HT1080 (cell line): ENCODE results near the gene SLC35F4. TPM values are rescaled to one million over a fixed set of nuclear protein-coding genes. Genes with fewer than 3 reads are reported as not detected.

Experiments
- DNase-seq: peaks from one replicate; pipeline ENCODE4 v3.0.0-alpha.2; 2015; ENCODE audit warnings: low read depth
- total RNA-seq: library from RNA; depleted of rRNA; stranded (reverse); fragments of >200 nt; shearing (Covaris generic); gene quantifications from 2 replicates; pipeline ENCODE4 v1.2.3, GENCODE V29; 2014

SLC35F4 gene
- total RNA-seq, 1 experiment from 2014 or later = 0.37 TPM

GRCh38 chr14:57637901-57638300 lies 228.0 kb downstream of the SLC35F4 start:
- no peak for DNase-seq

- DNase-seq = no peak
Observed at GRCh38 chr14:57634335-57634734, 231.6 kb downstream of the SLC35F4 start.

GRCh38 chr14:57632649-57633048 lies 233.2 kb downstream of the SLC35F4 start:
- no peak for DNase-seq

GRCh38 chr14:57617510-57617909 lies 248.4 kb downstream of the SLC35F4 start:
- DNase-seq = peak; percentile 39

GRCh38 chr14:57612946-57613345 lies 252.9 kb downstream of the SLC35F4 start:
- no peak for DNase-seq

GRCh38 chr14:57611555-57612075 lies 254.3 kb downstream of the SLC35F4 start:
- no peak for DNase-seq

- no peak for DNase-seq
Observed at GRCh38 chr14:57610631-57611030, 255.3 kb downstream of the SLC35F4 start.

GRCh38 chr14:57609192-57610075 lies 256.5 kb downstream of the SLC35F4 start:
- DNase-seq = no peak

- no peak for DNase-seq
Observed at GRCh38 chr14:57607086-57607485, 258.8 kb downstream of the SLC35F4 start.

- DNase-seq = no peak
Observed at GRCh38 chr14:57583396-57583795, 282.5 kb downstream of the SLC35F4 start.

- no peak for DNase-seq
Observed at GRCh38 chr14:57582746-57583145, 283.1 kb downstream of the SLC35F4 start.

- DNase-seq = no peak
Observed at GRCh38 chr14:57578801-57579200, 287.1 kb downstream of the SLC35F4 start.

GRCh38 chr14:57576498-57576897 lies 289.4 kb downstream of the SLC35F4 start:
- DNase-seq = no peak

GRCh38 chr14:57575482-57575881 lies 290.4 kb downstream of the SLC35F4 start:
- DNase-seq = no peak

- peak; percentile 13 for DNase-seq
Observed at GRCh38 chr14:57574617-57575288, 291.1 kb downstream of the SLC35F4 start.

GRCh38 chr14:57573173-57573572 lies 292.7 kb downstream of the SLC35F4 start:
- no peak for DNase-seq

GRCh38 chr14:57568554-57568953 lies 297.3 kb downstream of the SLC35F4 start:
- no peak for DNase-seq

- no peak for DNase-seq
Observed at GRCh38 chr14:57567220-57567619, 298.7 kb downstream of the SLC35F4 start.

- no peak for DNase-seq
Observed at GRCh38 chr14:57560681-57561080, 305.2 kb downstream of the SLC35F4 start.

- no peak for DNase-seq
Observed at GRCh38 chr14:57559576-57559975, 306.3 kb downstream of the SLC35F4 start.

GRCh38 chr14:57549765-57550420 lies 316.0 kb downstream of the SLC35F4 start:
- DNase-seq = no peak

- no peak for DNase-seq
Observed at GRCh38 chr14:57549016-57549564, 316.8 kb downstream of the SLC35F4 start.
